Activated CD4-positive, alpha-beta T cell treated with anti-CD3 and anti-CD28 coated beads, Interleukin-2, amount 50 U/mL, for 16 hours (primary cell): ENCODE results near the gene CNPPD1.

ENCODE experiments used
- DNase-seq: peaks from one replicate; pipeline ENCODE4 v3.0.0-alpha.2; 2020

Gene CNPPD1

DNA sequence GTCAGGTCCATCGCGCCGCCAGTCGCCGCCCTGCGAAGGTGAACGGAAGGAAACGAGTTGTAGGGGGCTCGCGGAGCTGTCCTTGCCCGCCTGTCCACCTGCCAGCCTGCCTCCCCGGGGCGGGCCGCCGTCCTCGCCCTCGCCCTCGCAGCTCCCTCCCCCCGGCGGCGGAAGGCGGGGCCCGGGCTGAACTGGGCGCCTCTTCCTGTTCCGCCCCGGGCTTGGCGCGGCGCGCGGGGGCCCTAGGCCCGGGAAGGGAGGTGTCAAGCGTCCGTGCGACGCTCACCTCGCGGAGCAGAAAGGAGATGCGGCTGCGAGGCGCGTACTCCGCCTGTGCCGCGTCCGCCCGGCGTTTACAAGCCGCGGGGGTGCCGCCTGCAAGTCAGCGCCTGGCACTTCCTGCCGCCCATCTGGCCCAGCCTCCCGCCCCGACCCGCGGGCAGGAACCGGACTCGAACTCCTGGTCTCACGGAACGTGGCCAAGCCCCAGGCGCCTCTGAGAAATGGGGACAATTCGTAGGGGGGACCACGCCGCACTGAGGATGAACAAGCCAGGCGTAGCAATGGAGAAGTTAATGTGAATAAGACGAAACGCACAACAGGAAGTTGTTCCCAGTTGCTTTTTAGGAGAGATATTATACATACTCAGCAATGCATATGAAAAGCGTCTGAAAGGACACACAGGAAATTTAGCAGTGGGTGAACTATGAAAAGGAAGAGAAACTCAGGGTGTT lies at the start of gene CNPPD1:
Gene CNPPD1 (minus strand): TSS at position 108 of the 734 bp plus-strand sequence. CDS start 97 bp downstream, at position 11.
- DNase-seq = peak; percentile 89

DNA sequence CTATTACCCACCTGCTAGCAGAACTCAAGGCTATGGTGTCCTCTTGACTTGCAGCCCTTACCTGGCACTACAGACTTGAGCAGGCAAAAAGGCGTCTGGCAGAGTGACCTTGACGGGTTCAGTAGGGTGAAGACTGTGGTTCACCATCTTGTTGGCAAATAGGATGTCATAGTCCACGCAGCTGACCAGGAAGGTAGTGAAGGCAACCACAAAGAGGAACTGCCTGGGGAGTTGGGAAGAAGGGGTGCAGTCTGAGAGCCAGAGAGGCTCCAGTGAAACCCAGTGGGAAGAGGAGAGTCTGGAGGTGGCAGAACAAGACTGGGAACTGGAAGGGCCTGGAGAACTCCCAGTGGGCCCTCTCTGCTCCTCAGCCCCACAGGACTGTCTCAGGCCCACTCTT lies 48.6 kb upstream of the CNPPD1 start:
- no peak for DNase-seq

GRCh38 chr2:219223831-219224610 lies 47.3 kb upstream of the CNPPD1 start:
- no peak for DNase-seq

DNA sequence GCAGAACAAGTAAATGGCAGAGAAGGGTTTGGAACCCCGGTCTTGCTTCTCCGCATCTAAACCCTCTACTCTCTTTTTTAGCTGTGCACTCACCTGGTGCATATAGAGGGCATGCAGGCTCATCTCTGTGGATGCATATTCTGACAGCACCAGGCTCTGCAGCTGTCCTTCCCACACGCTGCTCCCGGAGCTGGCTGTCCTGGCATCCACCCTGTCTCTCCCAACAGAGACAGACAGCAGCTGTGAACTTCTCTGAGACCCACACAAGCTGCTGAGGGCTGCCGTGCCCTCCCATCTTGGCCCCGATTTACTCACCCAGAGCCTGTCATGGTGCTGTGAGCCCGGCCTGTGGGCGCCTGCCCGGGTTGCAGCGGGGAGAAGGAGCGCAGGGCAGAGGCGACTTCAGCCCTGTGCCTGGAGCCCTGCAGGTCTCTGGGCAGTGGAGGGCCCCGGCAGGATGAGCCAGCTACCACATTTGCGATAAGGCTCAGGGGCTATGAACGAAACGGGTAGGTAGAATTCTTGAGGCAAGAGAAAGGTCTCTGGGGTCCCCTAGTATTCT lies 45.3 kb upstream of the CNPPD1 start:
- no peak for DNase-seq

DNA sequence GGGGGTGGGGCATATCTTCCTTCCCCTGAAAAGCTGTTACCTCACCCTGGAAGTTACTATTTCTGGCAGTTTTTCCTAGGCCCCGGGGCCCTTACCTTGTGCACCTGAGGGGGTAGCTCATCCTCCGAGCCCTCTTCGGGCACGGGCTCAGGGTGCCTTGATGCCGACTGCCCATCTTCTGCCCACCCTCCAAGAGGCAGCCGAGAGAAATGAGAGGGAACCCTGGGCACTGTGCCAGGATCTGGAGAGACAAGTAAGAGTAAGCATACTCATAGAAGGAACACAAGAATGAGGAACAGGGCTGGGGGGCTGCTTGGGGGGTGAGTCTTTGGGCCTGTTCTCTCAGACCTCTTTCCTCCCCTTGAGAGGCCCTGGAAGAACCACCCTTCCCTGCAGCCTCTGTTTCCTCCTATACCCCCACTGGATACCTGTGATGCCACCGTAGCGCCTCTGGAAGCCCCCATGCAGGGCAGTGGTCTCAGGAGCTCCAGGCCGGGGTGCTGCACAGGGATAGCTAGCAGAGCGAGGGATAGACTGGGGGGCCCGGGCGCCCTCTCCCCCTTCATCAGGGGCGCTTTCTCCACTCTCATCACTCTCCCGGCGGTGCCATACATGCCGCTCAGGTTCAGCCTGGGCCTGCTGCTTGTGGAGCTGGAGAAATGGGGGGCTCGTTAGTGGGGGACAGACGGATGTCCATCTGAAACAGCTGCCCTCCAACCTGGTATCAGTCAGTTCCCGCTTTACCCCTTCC lies 44.1 kb upstream of the CNPPD1 start:
- DNase-seq = no peak

DNA sequence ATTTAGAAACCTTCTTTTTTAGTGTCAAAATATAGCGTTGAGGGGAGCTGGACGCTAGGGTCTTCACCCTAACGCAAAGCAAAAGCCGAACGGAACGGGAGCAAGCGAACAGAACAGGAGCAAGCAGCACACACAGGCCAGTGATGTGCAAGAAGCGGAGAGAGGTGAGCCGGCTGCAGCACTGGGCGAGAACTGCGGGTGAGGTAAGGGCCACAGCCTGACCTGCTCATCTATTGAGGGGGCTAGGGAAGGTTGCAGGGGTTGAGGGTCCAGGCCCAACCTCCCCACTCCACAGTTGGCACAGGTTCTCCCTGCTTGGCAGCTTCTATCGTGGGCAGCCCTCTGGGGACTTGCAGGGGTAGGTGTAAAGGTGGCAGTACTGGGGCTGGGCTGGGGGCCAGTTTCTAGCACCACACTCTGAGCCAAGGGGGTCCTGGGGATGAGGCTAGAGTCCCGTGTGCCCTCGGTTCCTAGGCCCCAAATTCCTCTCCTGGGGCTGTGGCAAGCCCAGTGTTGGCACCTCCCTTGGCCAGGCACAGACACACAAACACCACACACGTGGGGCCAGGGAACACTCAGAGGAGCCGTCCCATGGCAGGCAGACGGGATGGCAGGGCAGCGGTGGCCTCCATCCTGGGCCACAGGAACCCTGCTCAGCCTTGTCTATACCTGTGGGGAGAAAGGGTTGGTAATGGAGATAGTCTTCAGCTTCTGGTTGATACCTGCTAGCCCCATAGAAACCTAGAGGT lies 43.2 kb upstream of the CNPPD1 start:
- DNase-seq = no peak

GRCh38 chr2:219218732-219219701 lies 42.3 kb upstream of the CNPPD1 start, which contains the start of gene ABCB6:
Gene ABCB6 (minus strand): TSS chr2:219218958. CDS start chr2:219218673, 285 bp downstream.
- peak; percentile 91 for DNase-seq

GRCh38 chr2:219218217-219218731 lies 41.5 kb upstream of the CNPPD1 start:
- DNase-seq = peak; percentile 13

- no peak for DNase-seq
Measured at GRCh38 chr2:219216535-219216915, 39.8 kb upstream of the CNPPD1 start.

DNA sequence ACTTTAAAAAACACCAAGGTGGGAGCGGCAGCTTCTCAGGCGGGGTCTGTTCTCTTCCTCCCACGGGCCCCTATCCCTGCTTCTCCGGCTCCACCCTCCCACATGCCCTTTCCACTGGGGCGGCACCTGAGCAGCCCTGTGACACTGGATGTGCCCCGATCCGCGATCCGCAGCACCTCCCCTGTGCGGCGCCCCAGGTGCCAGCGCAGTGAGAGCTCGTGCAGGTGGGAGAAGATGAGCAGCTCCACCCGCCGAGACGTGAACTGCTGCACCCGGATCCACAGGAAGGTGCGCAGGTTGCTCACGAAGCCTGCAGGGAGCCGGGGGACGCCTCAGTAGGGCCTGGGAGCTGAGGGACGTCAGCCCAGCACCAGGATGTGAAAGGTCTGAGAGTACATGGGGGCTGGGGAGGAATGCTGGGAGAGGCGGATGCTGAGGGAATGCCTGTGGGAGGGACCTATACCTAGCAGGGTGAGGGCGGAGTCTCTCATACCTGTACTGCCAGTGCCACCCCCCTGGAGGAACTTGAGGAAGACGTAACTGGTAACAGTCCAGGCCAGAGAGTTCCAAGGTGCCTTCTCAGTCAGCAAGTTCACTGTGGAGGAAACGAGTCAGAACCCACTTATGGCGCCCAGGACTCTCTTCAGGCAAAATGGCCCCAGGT lies 39.3 kb upstream of the CNPPD1 start:
- DNase-seq = no peak

GRCh38 chr2:219214786-219215185 lies 38.1 kb upstream of the CNPPD1 start:
- DNase-seq = no peak

DNA sequence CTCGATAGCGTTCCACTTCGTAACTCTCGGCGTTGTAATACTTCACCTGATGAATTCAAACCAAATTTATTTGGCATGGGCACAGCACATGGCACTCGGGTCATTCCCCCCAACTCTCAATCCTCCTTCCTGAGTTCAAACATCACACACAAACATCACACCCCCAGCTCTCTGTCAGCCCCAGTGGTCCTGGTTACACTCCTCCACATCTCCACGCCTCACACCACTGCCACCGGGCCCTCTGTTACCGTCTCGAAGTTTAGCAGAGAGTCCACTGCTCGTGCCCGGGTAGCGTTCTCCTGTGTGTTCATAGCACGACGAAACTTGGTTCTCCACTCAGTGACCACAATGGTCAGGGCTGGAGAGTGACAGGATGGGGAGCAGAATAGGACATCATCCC lies 37.4 kb upstream of the CNPPD1 start:
- DNase-seq = no peak

- no peak for DNase-seq
Measured at GRCh38 chr2:219213486-219214071, 36.9 kb upstream of the CNPPD1 start.

GRCh38 chr2:219213026-219213415 lies 36.3 kb upstream of the CNPPD1 start:
- DNase-seq = no peak

GRCh38 chr2:219210886-219211362 lies 34.2 kb upstream of the CNPPD1 start:
- no peak for DNase-seq

- no peak for DNase-seq
Measured at GRCh38 chr2:219210196-219210885, 33.6 kb upstream of the CNPPD1 start.

- no peak for DNase-seq
Measured at GRCh38 chr2:219209236-219210195, 32.8 kb upstream of the CNPPD1 start.
